A549 treated with AZD9567 at 1 μM for 4 hours (cell line): ENCODE data around the gene ZNF652. TPM values are rescaled to one million over a fixed set of nuclear protein-coding genes. Genes with fewer than 3 reads are reported as not detected.

Source experiments
- total RNA-seq: library from RNA; stranded (reverse); fragments of 200-300 nt; extraction: Qiagen RNA extraction; gene quantifications from 5 replicates; pipeline ENCODE4 v1.2.3, GENCODE V29; 2022; ENCODE audit not compliant: insufficient read depth

The ZNF652 gene
- total RNA-seq = 6.0 to 12.5 TPM (median 7.3 TPM) in 5 replicates

DNA sequence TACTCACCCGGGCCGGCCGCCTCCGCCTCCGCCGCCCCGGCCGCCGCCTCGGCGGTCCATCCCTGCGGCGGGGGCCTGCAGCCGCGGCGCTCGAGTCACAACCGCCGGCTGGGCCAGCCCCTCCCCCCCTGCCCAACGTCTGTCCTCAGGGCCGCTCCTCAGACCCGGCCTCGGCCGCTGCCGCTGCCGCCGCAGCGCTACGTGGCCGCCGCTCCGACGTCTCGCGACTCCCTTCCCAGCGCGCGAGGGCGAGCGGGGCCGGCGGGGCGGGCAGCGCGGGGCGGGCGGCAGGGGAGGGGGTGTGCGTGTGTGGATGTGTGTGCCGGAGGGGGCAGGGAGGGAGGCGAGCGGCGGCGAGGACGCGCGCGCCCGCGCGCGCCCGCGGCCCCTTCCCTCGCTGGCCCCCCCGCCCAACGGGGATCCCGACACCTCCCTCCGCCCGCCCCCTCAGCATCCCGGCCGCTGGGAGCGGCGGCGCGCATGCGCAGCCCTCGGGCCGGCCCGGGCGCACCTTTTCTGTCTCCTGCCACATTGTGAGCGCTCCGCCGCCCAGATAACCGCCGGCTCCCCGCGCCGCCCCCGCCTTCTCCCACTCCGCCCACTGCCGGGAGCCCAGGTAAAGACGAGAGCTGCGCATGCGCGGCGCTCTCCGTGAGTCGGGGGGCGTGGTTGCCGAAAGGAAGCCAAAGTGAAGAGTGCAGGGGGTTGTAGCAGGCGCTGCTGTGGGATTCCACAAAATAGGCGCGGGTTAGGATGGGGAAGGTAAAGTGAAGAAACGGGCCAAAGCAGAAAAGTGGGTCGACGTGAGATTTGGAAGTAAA, at the start of gene ZNF652:
TSS of gene ZNF652 (minus strand) at position 349 of the 821 bp plus-strand sequence. CDS start 44,525 bp downstream, outside the sequence.

Other genes starting within 250 kb of the ZNF652 start
- gene B4GALNT2, start 229.5 kb downstream of the ZNF652 start, total RNA-seq = 0.20 to 0.41 TPM (median 0.39 TPM) in 4 of 5 replicates, not detected in the other
- 0.28 to 0.63 TPM (median 0.53 TPM) in 4 of 5 replicates, not detected in the other for gene GNGT2, start 151.7 kb downstream of the ZNF652 start, total RNA-seq
- not detected in 5 replicates for gene ABI3, start 151.5 kb downstream of the ZNF652 start, total RNA-seq
- 0.40 to 0.67 TPM (median 0.51 TPM) in 4 of 5 replicates, not detected in the other for gene PHOSPHO1, start 131.5 kb downstream of the ZNF652 start, total RNA-seq
- 420 to 481 TPM (median 473 TPM) in 5 replicates for gene PHB1, start 52.6 kb upstream of the ZNF652 start, total RNA-seq
- gene NGFR, start 133.0 kb upstream of the ZNF652 start, total RNA-seq = 0.79 to 1.1 TPM (median 0.94 TPM) in 5 replicates
- 0.51 to 0.65 TPM (median 0.56 TPM) in 4 of 5 replicates, not detected in the other for gene NXPH3, start 213.6 kb upstream of the ZNF652 start, total RNA-seq